ENCODE data around the gene RBM8A. TPM values are rescaled to one million over a fixed set of nuclear protein-coding genes. Genes with fewer than 3 reads are reported as not detected.

The RBM8A gene
- 100 to 1,000 TPM; 172 to 204 (median 200) TPM for total RNA-seq
- total RNA-seq (2013), result 161 TPM

DNA sequence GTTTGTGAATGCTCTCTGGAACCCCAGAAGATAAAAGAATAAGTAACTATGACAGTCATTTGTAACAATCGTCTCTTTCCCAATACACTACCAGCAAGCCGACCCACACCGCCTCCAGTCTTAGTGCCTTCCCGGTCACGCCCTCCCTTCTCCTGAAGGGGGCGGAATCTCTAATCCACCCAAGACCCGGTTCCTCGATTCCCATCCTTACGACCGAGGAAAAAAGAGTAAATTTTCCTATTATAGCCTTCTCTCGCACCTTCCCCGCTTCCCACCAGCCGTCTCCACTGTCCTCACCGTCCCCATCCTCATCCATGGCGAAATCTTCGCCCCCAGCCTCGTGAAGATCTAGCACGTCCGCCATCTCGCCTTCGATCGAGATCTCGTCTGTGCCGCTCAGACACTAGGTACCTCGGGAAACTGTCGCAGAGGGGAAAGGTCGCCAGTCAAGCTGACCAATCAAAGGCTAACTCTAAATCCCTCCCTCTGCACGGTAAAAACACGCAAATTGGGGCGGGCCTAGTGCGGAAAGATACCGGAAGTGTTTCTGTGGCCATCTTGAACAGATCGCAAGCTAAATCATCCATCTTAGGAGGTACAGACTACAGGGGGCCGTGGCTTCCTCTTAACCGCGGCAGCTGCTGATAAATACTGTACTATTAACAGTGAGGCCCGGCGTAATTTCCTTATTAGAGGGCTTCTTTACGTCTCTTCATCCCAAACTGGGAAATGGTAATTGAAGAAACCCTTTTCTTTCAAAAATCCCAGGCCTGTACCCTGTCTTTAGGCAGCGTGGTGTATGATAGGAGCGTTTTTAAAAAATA, at the start of gene RBM8A:
TSS of gene RBM8A (minus strand) at position 422 of the 824 bp plus-strand sequence. CDS start at position 364, 58 bp downstream.
- peak; percentile 96 to 99 (median 96) for ATAC-seq
- WGBS (ENCODE audit: insufficient coverage), result under 1% methylated on average over 40 of the region's 41 CpGs
- intact Hi-C loops (cut with micrococcal nuclease), result loop anchor here (2.0 to 5.0 kb wide), 4 partner anchors 38 to 85 kb away; partner anchors contain the start of genes ANKRD34A, POLR3GL and TXNIP
- no peaks in the 10 kb centered on the region for H3K9me3 ChIP-seq (ENCODE audit: control insufficient read depth, insufficient read depth, low read length)
- H3K4me1 Mint-ChIP-seq, result peaks cover 14 to 20% of the 10 kb centered on the region in 2 donors
- no peaks in the 10 kb centered on the region for H3K9me3 Mint-ChIP-seq
- TF ChIP-seq CTCF (IDR thresholded peaks at IDR 0.05), result peak; percentile 73
- H3K36me3 Mint-ChIP-seq, result peaks cover 6% of the 10 kb centered on the region
- no peaks in the 10 kb centered on the region for H3K27me3 ChIP-seq (ENCODE audit: control insufficient read depth, insufficient read depth, low read length)
- peaks cover 25% of the 10 kb centered on the region for H3K4me1 ChIP-seq (ENCODE audit: control insufficient read depth, insufficient read depth, low read length)
- H3K4me3 ChIP-seq (ENCODE audit: low read length), result peak within 1 kb of the TSS; percentile 64
- H3K27ac Mint-ChIP-seq, result no peak within 1 kb of the TSS
- no peaks in the 10 kb centered on the region for H3K27me3 Mint-ChIP-seq (ENCODE audit: low read depth in 2 of 2)
- H3K36me3 ChIP-seq (ENCODE audit: control insufficient read depth, insufficient read depth, low read length), result peaks cover 20% of the 10 kb centered on the region
- peak within 1 kb of the TSS; percentile 100 for H3K27ac ChIP-seq (ENCODE audit: low read length)
- DNase-seq, result peak; percentile 87 to 99
- H3K4me3 Mint-ChIP-seq, result no peak within 1 kb of the TSS

DNA sequence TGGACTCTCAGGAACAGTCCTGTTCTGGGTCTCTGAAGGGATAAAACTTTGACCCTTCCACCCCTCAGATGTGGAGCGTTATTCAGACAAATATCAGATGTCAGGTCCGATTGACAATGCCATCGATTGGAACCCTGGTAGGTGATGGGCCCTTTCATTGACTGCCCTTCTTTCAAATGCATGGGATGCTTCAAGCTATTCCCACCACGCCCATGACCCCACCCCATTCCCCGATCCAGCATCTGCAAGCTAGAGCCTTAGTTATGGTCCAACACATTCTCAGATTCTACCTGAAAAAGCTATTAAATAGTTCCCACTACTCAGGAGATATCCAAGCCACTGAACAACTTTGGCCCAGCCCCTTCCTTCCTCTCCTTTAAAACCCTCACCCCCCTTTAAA, 49.7 kb upstream of the RBM8A start:
- H3K27me3 ChIP-seq (ENCODE audit: control insufficient read depth, insufficient read depth, low read length), result no peaks in the 10 kb centered on the region
- WGBS (ENCODE audit: insufficient coverage), result 92% methylated on average over 5 of the region's 5 CpGs
- no peak for DNase-seq
- no peaks in the 10 kb centered on the region for H3K9me3 ChIP-seq (ENCODE audit: control insufficient read depth, insufficient read depth, low read length)
- peaks cover 46% of the 10 kb centered on the region for H3K4me1 ChIP-seq (ENCODE audit: control insufficient read depth, insufficient read depth, low read length)
- Mint-ChIP-seq H3K9me3 (no peaks in the 10 kb centered on the region), H3K4me3 (no peak overlapping the region), H3K27ac (no peak overlapping the region), H3K36me3 (no peaks in the 10 kb centered on the region), H3K27me3 (ENCODE audit: low read depth in 2 of 2) (no peaks in the 10 kb centered on the region), H3K4me1 (peaks cover 10 to 17% of the 10 kb centered on the region in 2 donors)
- ATAC-seq, result no peak
- intact Hi-C loops (cut with micrococcal nuclease), result loop anchor here (1.0 to 5.0 kb wide), 4 partner anchors 36 to 130 kb away; partner anchors contain the start of genes NUDT17 and RBM8A
- TF ChIP-seq CTCF (IDR thresholded peaks at IDR 0.05), result no peak
- peaks cover 6% of the 10 kb centered on the region for H3K36me3 ChIP-seq (ENCODE audit: control insufficient read depth, insufficient read depth, low read length)
- H3K27ac ChIP-seq (ENCODE audit: low read length), result no peak overlapping the region
- H3K4me3 ChIP-seq (ENCODE audit: low read length), result no peak overlapping the region

GRCh38 chr1:145975216-145975615, 47.9 kb upstream of the RBM8A start:
- Histone ChIP-seq H3K4me3 (ENCODE audit: low read length) (no peak overlapping the region), H3K27me3 (ENCODE audit: control insufficient read depth, insufficient read depth, low read length) (no peaks in the 10 kb centered on the region), H3K9me3 (ENCODE audit: control insufficient read depth, insufficient read depth, low read length) (no peaks in the 10 kb centered on the region), H3K36me3 (ENCODE audit: control insufficient read depth, insufficient read depth, low read length) (peaks cover 6% of the 10 kb centered on the region), H3K4me1 (ENCODE audit: control insufficient read depth, insufficient read depth, low read length) (peaks cover 32% of the 10 kb centered on the region), H3K27ac (ENCODE audit: low read length) (no peak overlapping the region)
- intact Hi-C loops (cut with micrococcal nuclease), result loop anchor here (5.0 kb wide), 2 partner anchors 48 to 128 kb away; partner anchors contain the start of genes NUDT17 and RBM8A
- ATAC-seq (no peak), DNase-seq (no peak)
- Mint-ChIP-seq H3K4me1 (peaks cover 4 to 23% of the 10 kb centered on the region in 2 donors), H3K27ac (peak overlapping the region in 1 of 2 donors; percentile 54), H3K9me3 (no peaks in the 10 kb centered on the region), H3K4me3 (no peak overlapping the region), H3K27me3 (ENCODE audit: low read depth in 2 of 2) (no peaks in the 10 kb centered on the region), H3K36me3 (no peaks in the 10 kb centered on the region)
- TF ChIP-seq CTCF (IDR thresholded peaks at IDR 0.05), result no peak
- 96% methylated on average over 4 of the region's 4 CpGs for WGBS (ENCODE audit: insufficient coverage)
